Osteocyte (in vitro differentiated cells): ENCODE measurements around the gene DOCK1. TPM values are rescaled to one million over a fixed set of nuclear protein-coding genes. Genes with fewer than 3 reads are reported as not detected.

Source experiments
- DNase-seq: peaks from one replicate; pipeline ENCODE4 v3.0.0; 2021; ENCODE audit warnings: mixed read lengths; ENCODE audit not compliant: unreplicated experiment; ENCODE audit errors: extremely low spot score
- H3K27ac Mint-ChIP-seq: one replicate; pipeline ENCODE4 v1.8.0; 2021; ENCODE audit warnings: mild to moderate bottlenecking, mixed read lengths; ENCODE audit not compliant: unreplicated experiment
- H3K27me3 Mint-ChIP-seq: one replicate; pipeline ENCODE4 v1.8.0; 2021; ENCODE audit warnings: mixed read lengths; ENCODE audit not compliant: unreplicated experiment
- H3K36me3 Mint-ChIP-seq: one replicate; pipeline ENCODE4 v1.8.0; 2021; ENCODE audit warnings: mixed read lengths; ENCODE audit not compliant: unreplicated experiment
- H3K4me1 Mint-ChIP-seq: one replicate; pipeline ENCODE4 v1.8.0; 2021; ENCODE audit warnings: mixed read lengths; ENCODE audit not compliant: unreplicated experiment
- H3K4me3 Mint-ChIP-seq: one replicate; pipeline ENCODE4 v1.8.0; 2021; ENCODE audit warnings: mild to moderate bottlenecking, moderate library complexity, mixed read lengths; ENCODE audit not compliant: unreplicated experiment
- H3K9me3 Mint-ChIP-seq: one replicate; pipeline ENCODE4 v1.8.0; 2021; ENCODE audit warnings: mixed read lengths; ENCODE audit not compliant: unreplicated experiment
- total RNA-seq: library from RNA; stranded (reverse); gene quantifications from 2 replicates; pipeline ENCODE4 v1.2.1, GENCODE V29; 2021
- TF ChIP-seq, protein P1 (sequence below): fragments of 200-600 bp; sonication (generic); IDR thresholded peaks from 2 replicates; pipeline ENCODE4 v1.5.0; 2021; ENCODE audit warnings: antibody characterized with exemption, mild to moderate bottlenecking, moderate library complexity

The DOCK1 gene
- total RNA-seq, 1 donor from 2014 or later, result 66.3 TPM

- Mint-ChIP-seq H3K4me1 (no peaks in the 10 kb centered on the region), H3K27ac (no peak overlapping the region), H3K9me3 (no peaks in the 10 kb centered on the region), H3K4me3 (no peak overlapping the region), H3K36me3 (no peaks in the 10 kb centered on the region), H3K27me3 (peaks cover 56% of the 10 kb centered on the region)
- no peak for DNase-seq
- TF ChIP-seq, protein P1, sequence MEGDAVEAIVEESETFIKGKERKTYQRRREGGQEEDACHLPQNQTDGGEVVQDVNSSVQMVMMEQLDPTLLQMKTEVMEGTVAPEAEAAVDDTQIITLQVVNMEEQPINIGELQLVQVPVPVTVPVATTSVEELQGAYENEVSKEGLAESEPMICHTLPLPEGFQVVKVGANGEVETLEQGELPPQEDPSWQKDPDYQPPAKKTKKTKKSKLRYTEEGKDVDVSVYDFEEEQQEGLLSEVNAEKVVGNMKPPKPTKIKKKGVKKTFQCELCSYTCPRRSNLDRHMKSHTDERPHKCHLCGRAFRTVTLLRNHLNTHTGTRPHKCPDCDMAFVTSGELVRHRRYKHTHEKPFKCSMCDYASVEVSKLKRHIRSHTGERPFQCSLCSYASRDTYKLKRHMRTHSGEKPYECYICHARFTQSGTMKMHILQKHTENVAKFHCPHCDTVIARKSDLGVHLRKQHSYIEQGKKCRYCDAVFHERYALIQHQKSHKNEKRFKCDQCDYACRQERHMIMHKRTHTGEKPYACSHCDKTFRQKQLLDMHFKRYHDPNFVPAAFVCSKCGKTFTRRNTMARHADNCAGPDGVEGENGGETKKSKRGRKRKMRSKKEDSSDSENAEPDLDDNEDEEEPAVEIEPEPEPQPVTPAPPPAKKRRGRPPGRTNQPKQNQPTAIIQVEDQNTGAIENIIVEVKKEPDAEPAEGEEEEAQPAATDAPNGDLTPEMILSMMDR, result no peak
Measured at GRCh38 chr10:127496035-127496434, 590.8 kb downstream of the DOCK1 start.

DNA sequence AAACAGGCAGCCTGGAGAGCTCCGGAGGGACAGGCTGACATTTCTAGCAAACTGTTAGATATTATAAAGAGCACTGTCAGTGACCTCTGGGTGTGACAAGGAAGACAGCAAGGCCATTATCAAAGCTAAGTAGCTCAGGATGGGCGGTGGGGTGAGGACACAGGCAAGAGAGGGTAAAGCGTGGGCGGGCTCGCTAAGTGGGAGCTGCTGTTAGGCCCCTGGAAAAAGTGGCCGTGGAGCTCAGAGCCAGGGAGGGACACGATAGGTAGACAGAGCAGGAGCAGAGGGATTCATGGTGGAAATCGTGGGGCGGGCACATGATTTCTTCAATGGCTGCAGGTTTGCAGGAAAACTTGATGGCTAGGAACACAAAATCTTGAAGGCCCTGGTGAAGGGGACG lies 592.5 kb downstream of the DOCK1 start:
- H3K4me1 Mint-ChIP-seq, result no peaks in the 10 kb centered on the region
- H3K4me3 Mint-ChIP-seq, result no peak overlapping the region
- no peak overlapping the region for H3K27ac Mint-ChIP-seq
- H3K27me3 Mint-ChIP-seq, result peaks cover 57% of the 10 kb centered on the region
- no peak for DNase-seq
- H3K9me3 Mint-ChIP-seq, result no peaks in the 10 kb centered on the region
- TF ChIP-seq, protein P1, result no peak
- H3K36me3 Mint-ChIP-seq, result no peaks in the 10 kb centered on the region

DNA sequence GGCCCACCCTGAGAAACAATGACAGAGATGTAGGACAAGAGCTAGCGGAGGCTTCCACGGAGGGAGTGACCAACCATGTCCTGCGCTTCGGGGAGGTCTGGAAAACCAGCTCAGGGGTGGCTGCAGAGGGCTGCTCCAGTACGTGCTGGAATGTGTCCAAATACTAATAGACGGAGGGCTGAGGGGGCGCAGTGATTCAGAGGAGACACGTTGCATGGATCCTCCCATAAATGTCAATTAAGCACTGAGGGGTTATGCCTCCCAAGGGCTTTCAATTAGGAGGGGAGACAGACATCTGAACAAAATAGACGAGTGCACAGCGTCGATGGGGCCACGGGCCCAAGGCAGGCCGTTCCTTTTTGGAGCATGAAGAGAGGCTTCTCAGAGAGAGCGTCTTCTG lies 592.9 kb downstream of the DOCK1 start:
- TF ChIP-seq, protein P1, result no peak
- no peak for DNase-seq
- Mint-ChIP-seq H3K4me1 (no peaks in the 10 kb centered on the region), H3K36me3 (no peaks in the 10 kb centered on the region), H3K27me3 (peaks cover 53% of the 10 kb centered on the region), H3K4me3 (no peak overlapping the region), H3K9me3 (no peaks in the 10 kb centered on the region), H3K27ac (no peak overlapping the region)

DNA sequence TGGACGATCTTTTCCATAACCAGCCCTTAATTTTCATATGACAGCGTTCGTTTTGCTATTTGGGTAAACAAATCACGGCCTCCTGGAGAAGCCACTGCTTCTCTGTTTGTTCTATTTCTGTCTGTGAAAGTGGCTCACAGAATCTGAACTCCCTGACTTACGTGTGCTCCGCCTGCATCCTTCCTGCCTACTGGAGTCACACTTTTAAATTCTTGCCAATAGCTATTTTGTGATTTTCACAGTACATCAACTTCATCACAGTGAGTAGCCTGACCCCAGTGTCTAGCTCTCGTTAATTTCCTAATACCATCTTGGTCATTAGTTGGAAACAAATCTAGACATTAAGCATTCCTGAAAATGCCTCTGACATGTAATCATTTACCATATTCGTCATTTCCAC lies 594.9 kb downstream of the DOCK1 start:
- Mint-ChIP-seq H3K36me3 (no peaks in the 10 kb centered on the region), H3K4me1 (no peaks in the 10 kb centered on the region), H3K4me3 (no peak overlapping the region), H3K9me3 (no peaks in the 10 kb centered on the region), H3K27ac (no peak overlapping the region), H3K27me3 (peaks cover 46% of the 10 kb centered on the region)
- DNase-seq, result no peak
- TF ChIP-seq, protein P1, result no peak

Other genes with a start within 250 kb of the DOCK1 start
- gene C10orf90, start 234.7 kb upstream of the DOCK1 start, total RNA-seq, result not detected in 2 replicates